Endometrial microvascular endothelial cells (primary cell): ENCODE data around the gene ILK. TPM values are rescaled to one million over a fixed set of nuclear protein-coding genes. Genes with fewer than 3 reads are reported as not detected.

Experiments used
- in situ Hi-C: cut with HindIII; loops from 2 replicates; pipeline ENCODE4 v1.10.0; 2017; ENCODE audit warnings: low sequenced_read_pairs, low pct_unique_long_range_greater_than_20kb; ENCODE audit errors: inconsistent ontology term
- total RNA-seq: library from RNA; depleted of rRNA; stranded (reverse); fragments of >200 nt; gene quantifications from one replicate; pipeline ENCODE4 v1.2.3, GENCODE V29; 2015; ENCODE audit errors: inconsistent ontology term

Gene ILK
- total RNA-seq, 1 donor from 2014 or later = 247 TPM

- in situ Hi-C loops = loop anchor here (5.0 to 25.0 kb wide), 2 partner anchors 36 to 204 kb away; partner anchors contain the start of gene APBB1
These were observed 12.5 kb downstream of the ILK start for GRCh38 chr11:6615882-6616585.

GRCh38 chr11:6616596-6617250, 13.1 kb downstream of the ILK start:
- in situ Hi-C loops = loop anchor here (5.0 to 25.0 kb wide), 2 partner anchors 36 to 204 kb away; partner anchors contain the start of gene APBB1

- in situ Hi-C loops = loop anchor here (5.0 to 25.0 kb wide), 2 partner anchors 35 to 205 kb away; partner anchors contain the start of gene APBB1
These were observed 13.8 kb downstream of the ILK start for GRCh38 chr11:6617315-6617781.

- in situ Hi-C loops = loop anchor here (5.0 to 25.0 kb wide), 2 partner anchors 34 to 206 kb away; partner anchors contain the start of gene APBB1
These were observed 14.8 kb downstream of the ILK start for GRCh38 chr11:6618117-6619003.

- in situ Hi-C loops = loop anchor here (5.0 to 25.0 kb wide), 2 partner anchors 33 to 207 kb away; partner anchors contain the start of gene APBB1
These were observed 15.6 kb downstream of the ILK start, which contains the start of gene TPP1 for GRCh38 chr11:6619004-6619745. TPP1 (minus strand) TSS chr11:6619422; CDS start chr11:6619400, 22 bp downstream.

GRCh38 chr11:6620636-6621035, 17.1 kb downstream of the ILK start:
- in situ Hi-C loops = loop anchor here (25.0 kb wide), 1 partner anchor 208 kb away; the partner anchor contains the start of gene APBB1

- in situ Hi-C loops = loop anchor here (25.0 kb wide), 1 partner anchor 209 kb away; the partner anchor contains the start of gene APBB1
These were observed 18.2 kb downstream of the ILK start for GRCh38 chr11:6621711-6622211.

- in situ Hi-C loops = loop anchor here (25.0 kb wide), 1 partner anchor 210 kb away; the partner anchor contains the start of gene APBB1
These were observed 18.9 kb downstream of the ILK start for GRCh38 chr11:6622261-6623171.

- in situ Hi-C loops = loop anchor here (25.0 kb wide), 1 partner anchor 211 kb away; the partner anchor contains the start of gene APBB1
These were observed 20.1 kb downstream of the ILK start for GRCh38 chr11:6623391-6624363.

- in situ Hi-C loops = no loop called here
These were observed 21.7 kb downstream of the ILK start for GRCh38 chr11:6625156-6625831.

- in situ Hi-C loops = no loop called here
These were observed 22.4 kb downstream of the ILK start for GRCh38 chr11:6625832-6626420.

GRCh38 chr11:6626971-6627761, 23.6 kb downstream of the ILK start:
- in situ Hi-C loops = no loop called here

GRCh38 chr11:6627762-6628241, 24.2 kb downstream of the ILK start:
- in situ Hi-C loops = no loop called here

- in situ Hi-C loops = no loop called here
These were observed 25.0 kb downstream of the ILK start for GRCh38 chr11:6628526-6628925.
